GM12878 (cell line): ENCODE measurements around the gene AP1G2. TPM values are rescaled to one million over a fixed set of nuclear protein-coding genes. Genes with fewer than 3 reads are reported as not detected.

Experiments
- ATAC-seq: fragments of 200-7000 bp; cut with Tn5 transposase; 3 replicates; pipeline ENCODE4 v1.9.1; 2020; ENCODE audit warnings: mild to moderate bottlenecking, moderate library complexity
- BruUV-seq: library from RNA; stranded (reverse); fragments of 400-500 nt; replicated peaks from 2 replicates; lab custom pipeline; 2021; lab: Mats Ljungman, UMichigan
- CTCF ChIA-PET: fragments of 300-600 bp; sonication (Branson Sonifier 250); formaldehyde crosslinking; extraction: SDS; loops from one replicate; lab custom pipeline; 2021; ENCODE audit warnings: inconsistent platforms; lab: Yijun Ruan, JAX
- POLR2A ChIA-PET: fragments of 350-600 bp; formaldehyde crosslinking; extraction: SDS; loops from one replicate; lab custom pipeline; 2021; ENCODE audit warnings: inconsistent platforms; lab: Charles Lee
- RAD21 ChIA-PET: fragments of 300-600 bp; sonication (Branson Sonifier 250); formaldehyde crosslinking; loops from one replicate; lab custom pipeline; 2023; ENCODE audit warnings: antibody characterized with exemption; ENCODE audit not compliant: unreplicated experiment; lab: Charles Lee
- SMC1A ChIA-PET: fragments of 300-600 bp; sonication (Branson Sonifier 250); formaldehyde crosslinking; loops from one replicate; lab custom pipeline; 2023; ENCODE audit not compliant: unreplicated experiment, uncharacterized antibody; lab: Charles Lee
- DNase-seq: peaks from one replicate; pipeline ENCODE4 v3.0.0-alpha.2; 2011; ENCODE audit warnings: low read depth, low spot score
- FAIRE-seq: peaks from 3 replicates; lab custom pipeline; 2011; peaks lifted over from hg19 to GRCh38; lab: Jason Lieb, UNC
- H2AFZ ChIP-seq: 2 replicates; pipeline ENCODE4 v1.6.0; 2011; ENCODE audit warnings: low read depth, low read length, control low read depth; ENCODE audit not compliant: control insufficient read depth
- H3K27ac ChIP-seq: 2 replicates; pipeline ENCODE4 v1.5.1; 2011; ENCODE audit warnings: control low read depth; ENCODE audit not compliant: control insufficient read depth, insufficient read depth
- H3K27me3 ChIP-seq, 2 experiments: replicated peaks in 1 of 2; 2 replicates each; pipeline versions ENCODE4 v1.6.0 to v1.6.1; 2011; ENCODE audit warnings: low read length in 1 of 2; ENCODE audit not compliant: control insufficient read depth in 2 of 2, insufficient read depth in 2 of 2
- H3K36me3 ChIP-seq, 2 experiments: 2 replicates each; pipeline ENCODE4 v1.5.1; 2011; ENCODE audit warnings: low read length in 1 of 2; ENCODE audit not compliant: control insufficient read depth in 2 of 2, insufficient read depth in 2 of 2
- H3K4me1 ChIP-seq: 2 replicates; pipeline ENCODE4 v1.6.1; 2011; ENCODE audit warnings: mild to moderate bottlenecking, low read length, moderate library complexity, mixed read lengths; ENCODE audit not compliant: control insufficient read depth, insufficient read depth
- H3K4me2 ChIP-seq: 2 replicates; pipeline ENCODE4 v1.6.0; 2011; ENCODE audit warnings: control low read depth; ENCODE audit not compliant: control insufficient read depth, insufficient read depth
- H3K4me3 ChIP-seq: fragments of 200-600 bp; sonication (generic); 2 replicates; pipeline ENCODE4 v1.5.1; 2016
- H3K79me2 ChIP-seq: 2 replicates; pipeline ENCODE4 v1.6.0; 2011; ENCODE audit warnings: low read length; ENCODE audit not compliant: control insufficient read depth, insufficient read depth
- H3K9ac ChIP-seq: 2 replicates; pipeline ENCODE4 v1.8.0; 2011; ENCODE audit warnings: low read length, control low read depth, mixed read lengths; ENCODE audit not compliant: control insufficient read depth, insufficient read depth
- H3K9me3 ChIP-seq: replicated peaks from 3 replicates; pipeline ENCODE4 v1.5.1; 2011; ENCODE audit warnings: mild to moderate bottlenecking, low read length; ENCODE audit not compliant: control insufficient read depth, insufficient read depth
- H4K20me1 ChIP-seq: 2 replicates; pipeline ENCODE4 v1.6.0; 2011; ENCODE audit not compliant: control insufficient read depth, insufficient read depth
- ATF7 ChIP-seq: fragments of 450-650 bp; IDR thresholded peaks from 2 replicates; pipeline ENCODE4 v1.6.1; 2016; ENCODE audit warnings: low read depth, mild to moderate bottlenecking
- GATAD2B ChIP-seq: fragments of 450-650 bp; conservative IDR thresholded peaks from 2 replicates; pipeline ENCODE4 v1.6.1; 2017; ENCODE audit warnings: low read depth, mild to moderate bottlenecking, moderate library complexity
- IRF3 ChIP-seq: fragments of 450-650 bp; IDR thresholded peaks from 2 replicates; pipeline ENCODE4 v1.6.1; 2014; ENCODE audit warnings: mild to moderate bottlenecking
- JUNB ChIP-seq: IDR thresholded peaks from 2 replicates; pipeline ENCODE4 v1.6.1; 2016; ENCODE audit warnings: antibody characterized with exemption, mild to moderate bottlenecking
- MEF2A ChIP-seq: IDR thresholded peaks from 2 replicates; pipeline ENCODE4 v1.6.1; 2011; ENCODE audit warnings: low read depth, mild to moderate bottlenecking, low read length, moderate library complexity; ENCODE audit not compliant: insufficient read depth
- WGBS: methylation state at CpG from one replicate; pipeline ENCODE4 v1.1.6; 2016; ENCODE audit warnings: low lambda C conversion rate; ENCODE audit not compliant: insufficient replicate concordance, insufficient coverage; ENCODE audit errors: missing lambda C conversion rate; 5-methylcytosine and 5-hydroxymethylcytosine counted together
- in situ Hi-C: fragments of 300-500 bp; cut with MboI; formaldehyde crosslinking; loops from 9 replicates; pipeline ENCODE4 v1.14.3; 2018; ENCODE audit warnings: mixed read lengths
- intact Hi-C: fragments of 100-400 bp; cut with micrococcal nuclease; formaldehyde crosslinking; loops from one replicate; pipeline ENCODE4 v1.14.2; 2022; ENCODE audit not compliant: unreplicated experiment
- polyA plus RNA-seq, 11 experiments: library from polyadenylated mRNA; depleted of rRNA in 4 of 11; unstranded in 6 of 11; stranded (reverse) in 5 of 11; fragments of >200 nt; fragmentation: Nextera tagmentation in 4 of 11; fragmentation: Illumina TruSeq in 1 of 11; extraction: Ambion mirVana in 4 of 11; extraction: Trizol in 1 of 11; gene quantifications; 1 replicate in 1 of 11; 2 replicates in 10 of 11; pipeline versions ENCODE4 v1.2.1 to v1.2.3, GENCODE V29; 2011 to 2016; ENCODE audit warnings: inconsistent platforms in 2 of 11, missing spikeins in 2 of 11, low read depth in 1 of 11
- total RNA-seq, 4 experiments: library from RNA; depleted of rRNA in 3 of 4; stranded (reverse); fragments of >200 nt in 3 of 4; fragmentation: Illumina TruSeq in 1 of 4; extraction: Trizol in 1 of 4; gene quantifications; 2 replicates each; pipeline versions ENCODE4 v1.2.1 to v1.2.3, GENCODE V29; 2013 to 2021

The AP1G2 gene
- total and polyA plus RNA-seq, 10 of the 15 experiments (the other 5 are each of a cell fraction or from before 2014, with no cell fraction given), result 41.5 to 146 (median 103) TPM

GRCh38 chr14:23566112-23566777 lies 1.3 kb downstream of the AP1G2 start:
- intact Hi-C loops, result no loop called here
- peaks cover 11% of the 10 kb centered on the region for H3K4me1 ChIP-seq
- WGBS, result 94% methylated on average over 10 of the region's 10 CpGs
- peak overlapping the region; percentile 76; the same call in 1 of the 2 replicates for H3K27ac ChIP-seq
- ChIA-PET POLR2A (interaction anchor here (1.1 to 1.8 kb wide), 3 partner anchors 8 to 280 kb away, joined by 3 to 8 read pairs (median 4); no protein-coding TSS in a partner anchor), RAD21 (interaction anchor here (1.5 kb wide), 1 partner anchor 66 kb away, joined by 3 read pairs; no protein-coding TSS in a partner anchor), SMC1A (interaction anchor here (1.1 to 9.7 kb wide), 4 partner anchors 9 to 87 kb away, joined by 4 to 124 read pairs (median 7); partner anchors contain the start of gene THTPA), CTCF (interaction anchor here (1.0 to 3.5 kb wide), 5 partner anchors 9 to 91 kb away, joined by 3 to 33 read pairs (median 13); partner anchors contain the start of gene THTPA)
- H2AFZ ChIP-seq, result no peak overlapping the region
- BruUV-seq, result no TSS peak
- DNase-seq (no peak), ATAC-seq (no peak), FAIRE-seq (no peak)
- H3K9ac ChIP-seq, result peak overlapping the region; percentile 66; the same call in 1 of the 2 replicates
- no peaks in the 10 kb centered on the region for H3K27me3 ChIP-seq
- peaks cover 9 to 12% of the 10 kb centered on the region in 2 experiments; a peak in 3 of 4 replicates for H3K36me3 ChIP-seq
- H3K9me3 ChIP-seq, result no peaks in the 10 kb centered on the region
- H3K4me3 ChIP-seq, result peak overlapping the region; percentile 93
- in situ Hi-C loops, result no loop called here
- H3K4me2 ChIP-seq, result peak overlapping the region; percentile 92
- H3K79me2 ChIP-seq, result peaks cover 13% of the 10 kb centered on the region
- no peak for TF ChIP-seq MEF2A
- no peak for TF ChIP-seq IRF3
- TF ChIP-seq JUNB, result no peak
- TF ChIP-seq GATAD2B, result no peak
- no peak for TF ChIP-seq ATF7
- no peaks in the 10 kb centered on the region for H4K20me1 ChIP-seq
